Activated naive CD4-positive, alpha-beta T cell treated with anti-CD3 and anti-CD28 coated beads for 36 hours (primary cell): ENCODE measurements around the gene DDI2. TPM values are rescaled to one million over a fixed set of nuclear protein-coding genes. Genes with fewer than 3 reads are reported as not detected.
"Not testable (repeated sequence)": the region's sequence is repeated elsewhere in the genome, so short reads cannot be mapped to it uniquely, and the experiment has no call there.

Experiments used
- CTCF ChIA-PET: fragments of 350-600 bp; sonication (Branson Sonifier 250); formaldehyde crosslinking; loops from one replicate; lab custom pipeline; 2021; ENCODE audit warnings: antibody characterized with exemption; lab: Charles Lee
- DNase-seq: peaks from one replicate; pipeline ENCODE4 v3.0.0-alpha.2; 2020
- H3K27ac Mint-ChIP-seq: one replicate; pipeline ENCODE4 v1.8.0; 2021; ENCODE audit warnings: mild to moderate bottlenecking, mixed read lengths
- H3K27me3 Mint-ChIP-seq: one replicate; pipeline ENCODE4 v1.8.0; 2021; ENCODE audit warnings: low read depth, mixed read lengths
- H3K36me3 Mint-ChIP-seq: one replicate; pipeline ENCODE4 v1.8.0; 2021; ENCODE audit warnings: low read depth, mixed read lengths
- H3K4me1 Mint-ChIP-seq: one replicate; pipeline ENCODE4 v1.8.0; 2021; ENCODE audit warnings: low read depth, mixed read lengths
- H3K4me3 Mint-ChIP-seq: one replicate; pipeline ENCODE4 v1.8.0; 2021; ENCODE audit warnings: mild to moderate bottlenecking, moderate library complexity, mixed read lengths
- H3K9me3 Mint-ChIP-seq: one replicate; pipeline ENCODE4 v1.8.0; 2021; ENCODE audit warnings: mixed read lengths
- intact Hi-C: fragments of 100-400 bp; cut with micrococcal nuclease; formaldehyde crosslinking; loops from one replicate; pipeline ENCODE4 v1.15.1; 2023
- total RNA-seq, 2 experiments: library from RNA; stranded (reverse); gene quantifications; one replicate each; pipeline ENCODE4 v1.2.3, GENCODE V29; 2021

DDI2 gene
- total RNA-seq, 2 experiments from 2014 or later: 19.6 to 20.7 TPM

DNA sequence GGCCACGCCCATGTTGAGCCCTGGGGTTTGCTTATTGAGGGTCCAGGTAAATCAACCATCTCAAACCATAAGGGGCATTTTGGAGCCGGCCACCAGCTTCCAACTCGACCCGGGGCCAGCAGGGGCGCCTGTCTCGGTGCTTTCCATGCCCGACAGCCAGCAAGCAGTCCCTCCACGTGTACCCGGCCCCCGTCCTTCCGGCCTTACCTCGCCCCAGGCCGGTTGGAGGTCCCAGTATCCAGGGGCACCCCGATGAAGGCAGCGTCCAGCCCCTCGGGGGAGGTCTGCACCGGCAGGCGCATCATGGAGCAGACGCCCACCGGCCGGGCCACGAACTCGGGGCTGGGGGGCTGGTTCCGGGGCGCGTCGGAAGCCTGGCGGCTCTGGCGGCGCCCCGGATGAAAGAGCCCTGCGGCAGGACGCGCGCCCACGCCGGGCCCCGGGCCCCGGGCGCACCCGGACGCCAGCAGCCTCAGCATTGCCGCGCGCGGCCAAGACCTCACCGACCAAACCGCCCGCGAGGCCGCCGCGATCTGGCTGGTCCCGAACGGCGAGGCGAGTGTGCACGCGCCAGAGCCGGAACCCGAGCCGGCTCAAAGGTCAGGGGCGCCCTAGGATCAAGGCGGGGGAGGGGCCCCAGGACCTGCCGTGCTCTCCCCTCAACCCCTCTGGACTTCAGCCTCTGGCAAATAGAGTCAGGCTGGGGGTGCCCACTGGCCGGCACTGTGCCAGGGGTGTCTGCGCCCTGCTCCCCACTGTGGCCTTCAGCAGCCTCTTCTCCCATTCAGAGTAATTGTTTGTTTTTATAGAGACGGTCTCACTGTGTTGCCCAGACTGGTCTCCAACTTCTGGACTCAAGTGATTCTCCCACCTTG is 32.5 kb upstream of the DDI2 start, which contains the start of gene AGMAT:
Gene AGMAT, minus strand, starts transcription at position 563 of the 875 bp plus-strand sequence. Its CDS starts 84 bp downstream, at position 479.
- peak within 1 kb of the TSS; percentile 85 for H3K27ac Mint-ChIP-seq
- H3K4me3 Mint-ChIP-seq: peak within 1 kb of the TSS; percentile 81
- peaks cover 34% of the 10 kb centered on the region for H3K4me1 Mint-ChIP-seq
- peaks cover 2% of the 10 kb centered on the region for H3K9me3 Mint-ChIP-seq
- H3K36me3 Mint-ChIP-seq: peaks cover 18% of the 10 kb centered on the region
- DNase-seq: peak; percentile 68
- intact Hi-C loops: no loop called here
- no peaks in the 10 kb centered on the region for H3K27me3 Mint-ChIP-seq
- CTCF ChIA-PET: no interaction called here

DNA sequence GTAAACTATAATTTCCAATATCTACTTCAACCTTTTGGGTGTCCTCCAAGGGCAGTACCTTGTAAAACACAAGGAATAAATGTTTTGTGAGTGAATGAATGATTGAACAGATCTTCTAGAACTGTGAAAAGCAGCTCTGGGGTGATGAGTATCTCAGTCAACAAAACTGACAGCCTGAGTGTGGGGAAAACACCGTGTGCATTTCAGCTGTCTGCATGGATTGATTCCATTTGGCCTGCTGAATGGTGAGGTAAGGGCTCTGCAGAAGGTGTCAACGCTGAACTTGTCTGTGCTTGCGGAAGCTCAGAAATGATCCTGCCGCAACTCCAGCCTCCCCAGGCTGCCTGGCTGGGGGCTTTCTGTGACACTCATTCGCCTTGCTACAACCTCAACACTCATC is 25.0 kb upstream of the DDI2 start:
- intact Hi-C loops: no loop called here
- H3K4me3 Mint-ChIP-seq: no peak overlapping the region
- H3K9me3 Mint-ChIP-seq: peaks cover 2% of the 10 kb centered on the region
- peaks cover 12% of the 10 kb centered on the region for H3K36me3 Mint-ChIP-seq
- no peak overlapping the region for H3K27ac Mint-ChIP-seq
- no peaks in the 10 kb centered on the region for H3K27me3 Mint-ChIP-seq
- no peak for DNase-seq
- CTCF ChIA-PET: no interaction called here
- peaks cover under 1% of the 10 kb centered on the region for H3K4me1 Mint-ChIP-seq

GRCh38 chr1:15595809-15596617 is 21.2 kb upstream of the DDI2 start:
- intact Hi-C loops: loop anchor here (1.0 kb wide), 1 partner anchor 145 kb away; no protein-coding TSS in a partner anchor
- H3K36me3 Mint-ChIP-seq: no peaks in the 10 kb centered on the region
- no peaks in the 10 kb centered on the region for H3K9me3 Mint-ChIP-seq
- no peak overlapping the region for H3K27ac Mint-ChIP-seq
- DNase-seq: no peak
- H3K4me3 Mint-ChIP-seq: no peak overlapping the region
- no peaks in the 10 kb centered on the region for H3K27me3 Mint-ChIP-seq
- CTCF ChIA-PET: interaction anchor here (0.6 to 1.7 kb wide), 5 partner anchors 9 to 270 kb away, joined by 3 to 6 read pairs (median 5); no protein-coding TSS in a partner anchor
- no peaks in the 10 kb centered on the region for H3K4me1 Mint-ChIP-seq

DNA sequence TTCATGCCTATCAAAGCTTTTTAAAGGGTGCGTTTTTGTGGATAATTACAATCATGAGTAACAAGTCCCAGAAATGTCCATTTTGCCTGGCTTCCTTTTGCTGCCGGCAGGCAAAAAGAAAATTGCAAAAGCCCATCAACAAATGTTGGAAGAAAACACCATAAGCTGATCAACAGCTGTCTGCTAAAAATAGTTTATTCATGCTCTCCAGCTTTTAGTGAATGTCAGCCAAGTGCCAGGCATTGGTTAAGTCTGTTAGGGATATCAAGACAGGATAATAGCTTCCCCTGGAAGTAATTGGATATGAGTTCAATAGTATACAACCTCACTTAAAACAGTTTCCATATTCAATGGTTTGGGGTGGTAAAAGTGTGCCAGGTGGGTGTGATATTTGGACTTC is 18.8 kb upstream of the DDI2 start:
- Mint-ChIP-seq H3K4me3 (no peak overlapping the region), H3K9me3 (no peaks in the 10 kb centered on the region), H3K27me3 (no peaks in the 10 kb centered on the region), H3K27ac (no peak overlapping the region), H3K36me3 (no peaks in the 10 kb centered on the region), H3K4me1 (peaks cover 2% of the 10 kb centered on the region)
- no peak for DNase-seq
- CTCF ChIA-PET: no interaction called here
- intact Hi-C loops: no loop called here

DNA sequence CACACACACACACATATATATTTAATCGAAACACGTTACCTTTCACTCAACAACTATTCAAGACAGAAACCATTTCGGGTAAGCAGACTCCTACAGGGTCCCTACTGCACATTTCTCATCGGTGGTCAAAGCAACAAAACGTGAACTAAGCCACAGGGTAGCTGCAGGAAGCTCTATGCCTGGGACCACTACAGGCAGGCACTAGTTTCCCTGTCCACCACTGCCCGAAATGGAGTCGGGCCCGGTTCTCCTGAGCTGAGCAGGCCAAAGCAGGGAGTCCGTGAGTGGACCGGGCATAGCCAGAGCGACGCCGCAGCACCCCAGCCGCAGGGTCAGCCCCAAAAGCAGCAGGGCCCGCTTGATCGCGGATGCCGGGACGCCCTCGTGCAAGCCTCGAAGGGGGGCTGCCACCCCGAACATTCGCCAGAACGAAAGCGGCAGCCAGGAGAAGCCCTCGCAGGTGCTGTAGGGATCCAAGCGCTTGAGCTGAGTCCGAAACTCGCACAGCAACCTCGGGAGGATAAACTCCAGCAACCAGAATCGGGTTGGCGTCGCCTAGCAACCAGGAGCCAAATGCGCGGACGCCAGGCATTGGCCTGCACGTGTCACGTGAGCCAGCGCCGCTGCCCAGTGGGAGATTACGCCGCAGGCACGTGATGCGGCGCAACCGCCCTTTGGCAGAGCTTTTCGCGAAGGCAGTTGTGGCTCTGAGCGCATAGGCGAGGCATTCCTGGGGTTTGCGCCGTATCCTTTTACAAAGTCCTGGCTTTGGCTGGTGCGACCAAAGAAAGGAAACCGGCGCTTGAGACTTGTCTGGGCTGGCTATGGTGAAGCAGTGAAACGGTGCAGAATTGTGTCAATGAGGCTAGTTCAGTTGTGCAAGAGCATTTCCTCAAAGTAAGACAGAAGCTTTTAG is 13.9 kb upstream of the DDI2 start:
- peak; percentile 95 for DNase-seq
- H3K27ac Mint-ChIP-seq: no peak overlapping the region
- H3K36me3 Mint-ChIP-seq: no peaks in the 10 kb centered on the region
- H3K27me3 Mint-ChIP-seq: no peaks in the 10 kb centered on the region
- H3K9me3 Mint-ChIP-seq: no peaks in the 10 kb centered on the region
- H3K4me3 Mint-ChIP-seq: peak overlapping the region; percentile 73
- CTCF ChIA-PET: interaction anchor here (0.7 kb wide), 2 partner anchors 627 to 1028 kb away, joined by 3 read pairs; no protein-coding TSS in a partner anchor
- H3K4me1 Mint-ChIP-seq: peaks cover 9% of the 10 kb centered on the region
- intact Hi-C loops: loop anchor here (1.0 kb wide), 2 partner anchors 14 to 77 kb away; partner anchors contain the start of genes DDI2 and DNAJC16

DNA sequence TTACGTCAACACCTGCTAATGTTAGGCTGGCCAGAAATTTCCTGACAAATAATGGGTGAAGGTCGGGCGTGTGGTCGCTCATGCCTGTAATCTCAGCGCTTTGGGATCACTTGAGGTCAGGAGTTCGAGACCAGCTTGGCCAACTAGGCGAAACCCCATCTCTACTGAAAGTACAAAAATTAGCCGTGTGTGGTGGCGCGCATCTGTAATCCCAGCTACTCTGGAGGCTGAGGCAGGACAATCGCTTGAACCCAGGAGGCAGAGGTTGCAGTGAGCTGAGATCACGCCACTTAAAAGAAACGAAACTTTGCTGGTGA is 13.3 kb upstream of the DDI2 start:
- H3K4me1 Mint-ChIP-seq, H3K36me3 Mint-ChIP-seq, H3K27me3 Mint-ChIP-seq, H3K27ac Mint-ChIP-seq, H3K9me3 Mint-ChIP-seq, DNase-seq, CTCF ChIA-PET: not testable (repeated sequence)
- intact Hi-C loops: loop anchor here (1.0 kb wide), 2 partner anchors 13 to 78 kb away; partner anchors contain the start of genes DDI2 and DNAJC16
- peak overlapping the region; percentile 73 for H3K4me3 Mint-ChIP-seq

GRCh38 chr1:15604400-15604799 is 12.9 kb upstream of the DDI2 start:
- H3K27ac Mint-ChIP-seq, H3K27me3 Mint-ChIP-seq, H3K9me3 Mint-ChIP-seq, H3K4me1 Mint-ChIP-seq, DNase-seq, CTCF ChIA-PET, intact Hi-C loops, H3K36me3 Mint-ChIP-seq: not testable (repeated sequence)
- H3K4me3 Mint-ChIP-seq: peak overlapping the region; percentile 73

GRCh38 chr1:15605398-15606383 is 11.6 kb upstream of the DDI2 start:
- Mint-ChIP-seq H3K27ac (no peak overlapping the region), H3K4me3 (no peak overlapping the region), H3K36me3 (no peaks in the 10 kb centered on the region), H3K27me3 (no peaks in the 10 kb centered on the region), H3K4me1 (peaks cover 9% of the 10 kb centered on the region), H3K9me3 (no peaks in the 10 kb centered on the region)
- intact Hi-C loops: no loop called here
- no peak for DNase-seq
- CTCF ChIA-PET: no interaction called here

- DNase-seq: no peak
- CTCF ChIA-PET: no interaction called here
- H3K27ac Mint-ChIP-seq: no peak overlapping the region
- no peaks in the 10 kb centered on the region for H3K27me3 Mint-ChIP-seq
- intact Hi-C loops: loop anchor here (10.0 kb wide), 1 partner anchor 195 kb away; no protein-coding TSS in a partner anchor
- no peak overlapping the region for H3K4me3 Mint-ChIP-seq
- no peaks in the 10 kb centered on the region for H3K4me1 Mint-ChIP-seq
- H3K36me3 Mint-ChIP-seq: no peaks in the 10 kb centered on the region
- H3K9me3 Mint-ChIP-seq: no peaks in the 10 kb centered on the region
Observed at GRCh38 chr1:15609631-15610030, 7.6 kb upstream of the DDI2 start.

- DNase-seq: no peak
- CTCF ChIA-PET: no interaction called here
Observed at GRCh38 chr1:15610167-15610566, 7.1 kb upstream of the DDI2 start.

More at GRCh38 chr1:15610167-15610566, 7.1 kb upstream of the DDI2 start:
- no peak overlapping the region for H3K4me3 Mint-ChIP-seq
- no peaks in the 10 kb centered on the region for H3K36me3 Mint-ChIP-seq
- no peaks in the 10 kb centered on the region for H3K4me1 Mint-ChIP-seq
- no peak overlapping the region for H3K27ac Mint-ChIP-seq
- H3K27me3 Mint-ChIP-seq: no peaks in the 10 kb centered on the region
- no peaks in the 10 kb centered on the region for H3K9me3 Mint-ChIP-seq
- intact Hi-C loops: loop anchor here (10.0 kb wide), 1 partner anchor 195 kb away; no protein-coding TSS in a partner anchor
